ENCODE results near the gene MRPL34. TPM values are rescaled to one million over a fixed set of nuclear protein-coding genes. Genes with fewer than 3 reads are reported as not detected.

Gene MRPL34
- total RNA-seq, 4 donors from 2014 or later, result 131 to 173 (median 147) TPM

DNA sequence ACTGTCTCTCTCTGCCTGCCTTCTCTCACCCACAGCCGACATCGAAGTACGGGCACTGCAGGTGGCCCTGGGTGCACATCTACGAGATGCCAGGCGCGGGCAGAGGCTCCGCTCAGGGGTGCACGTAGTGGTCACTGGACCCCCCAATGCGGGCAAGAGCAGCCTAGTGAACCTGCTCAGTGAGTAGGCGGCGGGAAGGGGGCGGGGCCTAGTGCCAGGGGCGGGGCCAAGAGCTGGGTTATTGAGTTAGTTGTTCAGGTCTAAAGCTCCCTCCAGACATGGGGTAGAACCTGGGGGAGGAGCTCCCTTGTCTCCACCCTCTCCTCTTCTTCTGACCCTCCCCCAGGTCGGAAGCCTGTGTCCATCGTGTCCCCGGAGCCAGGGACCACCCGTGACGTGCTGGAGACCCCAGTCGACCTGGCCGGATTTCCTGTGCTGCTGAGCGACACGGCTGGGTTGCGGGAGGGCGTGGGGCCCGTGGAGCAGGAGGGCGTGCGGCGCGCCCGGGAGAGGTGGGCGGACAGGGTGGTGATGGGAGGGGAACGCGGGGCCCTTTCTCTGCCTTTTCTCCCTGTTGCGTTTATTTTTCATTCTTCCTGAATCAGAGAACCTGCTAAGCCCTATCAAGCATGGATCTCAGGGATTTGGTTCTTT lies 33.5 kb downstream of the MRPL34 start:
- H3K9me3 ChIP-seq, result no peaks in the 10 kb centered on the region
- intact Hi-C loops (cut with DNase I), result no loop called here
- peaks cover 0 to 31% (median 15%) of the 10 kb centered on the region in 4 donors for H3K36me3 ChIP-seq
- H3K27me3 ChIP-seq, result no peaks in the 10 kb centered on the region
- no peak overlapping the region for H3K4me3 ChIP-seq
- DNase-seq (ENCODE audit: extremely low spot score), result no peak
- 88% methylated on average over 29 of the region's 34 CpGs for WGBS
- no peak for TF ChIP-seq POLR2A (IDR thresholded peaks at IDR 0.05; ENCODE audit: low read depth)
- no peak for TF ChIP-seq EP300 (IDR thresholded peaks at IDR 0.05)
- TF ChIP-seq POLR2AphosphoS5 (IDR thresholded peaks at IDR 0.05), result no peak
- TF ChIP-seq, protein P1, sequence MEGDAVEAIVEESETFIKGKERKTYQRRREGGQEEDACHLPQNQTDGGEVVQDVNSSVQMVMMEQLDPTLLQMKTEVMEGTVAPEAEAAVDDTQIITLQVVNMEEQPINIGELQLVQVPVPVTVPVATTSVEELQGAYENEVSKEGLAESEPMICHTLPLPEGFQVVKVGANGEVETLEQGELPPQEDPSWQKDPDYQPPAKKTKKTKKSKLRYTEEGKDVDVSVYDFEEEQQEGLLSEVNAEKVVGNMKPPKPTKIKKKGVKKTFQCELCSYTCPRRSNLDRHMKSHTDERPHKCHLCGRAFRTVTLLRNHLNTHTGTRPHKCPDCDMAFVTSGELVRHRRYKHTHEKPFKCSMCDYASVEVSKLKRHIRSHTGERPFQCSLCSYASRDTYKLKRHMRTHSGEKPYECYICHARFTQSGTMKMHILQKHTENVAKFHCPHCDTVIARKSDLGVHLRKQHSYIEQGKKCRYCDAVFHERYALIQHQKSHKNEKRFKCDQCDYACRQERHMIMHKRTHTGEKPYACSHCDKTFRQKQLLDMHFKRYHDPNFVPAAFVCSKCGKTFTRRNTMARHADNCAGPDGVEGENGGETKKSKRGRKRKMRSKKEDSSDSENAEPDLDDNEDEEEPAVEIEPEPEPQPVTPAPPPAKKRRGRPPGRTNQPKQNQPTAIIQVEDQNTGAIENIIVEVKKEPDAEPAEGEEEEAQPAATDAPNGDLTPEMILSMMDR (IDR thresholded peaks at IDR 0.05), result no peak
- no peak overlapping the region for H3K27ac ChIP-seq (replicated peaks in 1 of 4)
- peaks cover 26 to 46% (median 39%) of the 10 kb centered on the region in 4 donors for H3K4me1 ChIP-seq

DNA sequence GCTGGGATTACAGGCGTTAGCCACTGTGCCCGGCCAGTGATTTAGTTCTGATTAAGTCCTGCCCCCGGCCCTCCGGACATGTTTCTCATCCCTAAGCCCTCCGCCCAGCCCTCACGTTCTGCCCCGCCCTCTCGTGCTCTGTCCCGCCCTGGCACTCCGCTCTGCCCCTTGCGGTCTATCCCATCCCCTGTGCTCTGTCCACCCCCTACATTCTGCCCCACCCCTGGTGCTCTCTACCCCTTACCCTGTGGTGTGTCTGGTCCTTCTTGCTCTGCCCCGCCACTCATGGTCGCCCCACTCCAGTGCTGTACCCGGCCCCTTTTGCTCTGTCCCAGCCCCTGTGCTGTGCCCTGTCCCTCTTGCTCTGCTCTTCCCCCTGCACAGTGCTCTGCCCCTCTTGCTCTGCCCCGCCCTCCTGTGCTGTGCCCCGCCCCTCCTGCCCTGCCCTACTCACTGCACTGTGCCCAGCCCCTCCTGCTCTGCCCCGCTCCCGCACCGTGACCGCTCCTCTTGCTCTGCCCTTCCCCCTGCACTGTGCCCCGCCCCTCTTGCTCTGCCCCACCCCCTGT lies 34.7 kb downstream of the MRPL34 start:
- no peaks in the 10 kb centered on the region for H3K27me3 ChIP-seq
- no peak overlapping the region for H3K27ac ChIP-seq (replicated peaks in 1 of 4)
- H3K36me3 ChIP-seq, result peaks cover 0 to 31% (median 15%) of the 10 kb centered on the region in 4 donors
- H3K4me3 ChIP-seq, result no peak overlapping the region
- DNase-seq (ENCODE audit: extremely low spot score), result no peak
- WGBS, result 79% methylated on average over 21 of the region's 21 CpGs
- TF ChIP-seq POLR2A (IDR thresholded peaks at IDR 0.05; ENCODE audit: low read depth) (no peak), POLR2AphosphoS5 (IDR thresholded peaks at IDR 0.05) (no peak), EP300 (IDR thresholded peaks at IDR 0.05) (no peak)
- TF ChIP-seq, protein P1 (IDR thresholded peaks at IDR 0.05), result no peak
- H3K4me1 ChIP-seq, result peaks cover 21 to 37% (median 30%) of the 10 kb centered on the region in 4 donors
- intact Hi-C loops (cut with DNase I), result no loop called here
- no peaks in the 10 kb centered on the region for H3K9me3 ChIP-seq

DNA sequence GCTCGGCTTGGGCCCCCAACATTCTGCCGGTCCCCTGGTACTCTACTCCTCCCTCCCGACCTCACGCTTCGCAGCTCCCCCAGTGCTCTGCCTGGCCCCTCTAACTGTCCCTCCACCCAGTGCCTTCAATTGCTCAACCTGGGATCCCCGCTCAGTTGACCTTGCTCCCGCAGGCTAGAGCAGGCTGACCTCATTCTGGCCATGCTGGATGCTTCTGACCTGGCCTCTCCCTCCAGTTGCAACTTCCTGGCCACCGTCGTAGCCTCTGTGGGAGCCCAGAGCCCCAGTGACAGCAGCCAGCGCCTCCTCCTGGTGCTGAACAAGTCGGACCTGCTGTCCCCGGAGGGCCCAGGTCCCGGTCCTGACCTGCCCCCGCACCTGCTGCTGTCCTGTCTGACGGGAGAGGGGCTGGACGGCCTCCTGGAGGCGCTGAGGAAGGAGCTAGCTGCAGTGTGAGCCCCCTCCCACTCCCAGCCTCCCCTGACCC lies 35.2 kb downstream of the MRPL34 start:
- TF ChIP-seq, protein P1 (IDR thresholded peaks at IDR 0.05), result no peak
- TF ChIP-seq EP300 (IDR thresholded peaks at IDR 0.05), result no peak
- no peak for TF ChIP-seq POLR2AphosphoS5 (IDR thresholded peaks at IDR 0.05)
- TF ChIP-seq POLR2A (IDR thresholded peaks at IDR 0.05; ENCODE audit: low read depth), result no peak
- 66% methylated on average over 13 of the region's 17 CpGs for WGBS
- no peak overlapping the region for H3K27ac ChIP-seq (replicated peaks in 1 of 4)
- DNase-seq (ENCODE audit: extremely low spot score), result no peak
- peaks cover 16 to 32% (median 26%) of the 10 kb centered on the region in 4 donors for H3K4me1 ChIP-seq
- no peaks in the 10 kb centered on the region for H3K9me3 ChIP-seq
- H3K27me3 ChIP-seq, result no peaks in the 10 kb centered on the region
- H3K4me3 ChIP-seq, result no peak overlapping the region
- intact Hi-C loops (cut with DNase I), result no loop called here
- peaks cover 0 to 31% (median 15%) of the 10 kb centered on the region in 4 donors for H3K36me3 ChIP-seq

DNA sequence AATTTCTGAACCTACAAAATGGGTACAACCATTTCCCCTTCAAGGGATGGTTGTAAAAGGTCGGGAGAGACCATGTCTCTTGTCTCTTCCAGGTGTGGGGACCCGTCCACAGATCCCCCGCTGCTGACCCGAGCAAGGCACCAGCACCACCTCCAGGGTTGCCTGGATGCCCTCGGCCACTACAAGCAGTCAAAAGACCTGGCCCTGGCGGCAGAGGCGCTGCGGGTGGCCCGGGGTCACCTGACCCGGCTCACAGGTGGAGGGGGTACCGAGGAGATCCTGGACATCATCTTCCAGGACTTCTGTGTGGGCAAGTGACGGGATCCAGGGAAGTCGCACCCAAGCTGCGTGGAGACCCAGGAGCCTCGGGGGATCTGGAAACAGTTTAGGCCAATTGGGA lies 35.7 kb downstream of the MRPL34 start:
- no peak overlapping the region for H3K27ac ChIP-seq (replicated peaks in 1 of 4)
- 94% methylated on average over 9 of the region's 15 CpGs for WGBS
- H3K4me3 ChIP-seq, result no peak overlapping the region
- H3K4me1 ChIP-seq, result peaks cover 14 to 32% (median 26%) of the 10 kb centered on the region in 4 donors
- intact Hi-C loops (cut with DNase I), result no loop called here
- no peaks in the 10 kb centered on the region for H3K27me3 ChIP-seq
- no peak for DNase-seq (ENCODE audit: extremely low spot score)
- H3K9me3 ChIP-seq, result no peaks in the 10 kb centered on the region
- H3K36me3 ChIP-seq, result peaks cover 0 to 31% (median 15%) of the 10 kb centered on the region in 4 donors
- TF ChIP-seq POLR2AphosphoS5 (IDR thresholded peaks at IDR 0.05) (no peak), POLR2A (IDR thresholded peaks at IDR 0.05; ENCODE audit: low read depth) (no peak), EP300 (IDR thresholded peaks at IDR 0.05) (no peak)
- TF ChIP-seq, protein P1 (IDR thresholded peaks at IDR 0.05), result no peak
